HG03457 (cell line): Measurements from ENCODE around the gene PIP5K1B.

Source experiments
- ATAC-seq: cut with Tn5 transposase; IDR thresholded peaks from one replicate; pipeline ENCODE4 v1.9.1; 2021; ENCODE audit warnings: moderate number of reproducible peaks; ENCODE audit not compliant: unreplicated experiment

PIP5K1B gene

GRCh38 chr9:68844157-68844556, 139.1 kb downstream of the PIP5K1B start:
- ATAC-seq: no peak

GRCh38 chr9:68844631-68845612, 139.9 kb downstream of the PIP5K1B start:
- ATAC-seq: no peak

- no peak for ATAC-seq
Observed at GRCh38 chr9:68847765-68848164, 142.7 kb downstream of the PIP5K1B start.

- no peak for ATAC-seq
Observed at GRCh38 chr9:68851657-68852056, 146.6 kb downstream of the PIP5K1B start.

- ATAC-seq: no peak
Observed at GRCh38 chr9:68852941-68853340, 147.9 kb downstream of the PIP5K1B start.

GRCh38 chr9:68859347-68859746, 154.3 kb downstream of the PIP5K1B start:
- no peak for ATAC-seq

GRCh38 chr9:68860419-68860818, 155.4 kb downstream of the PIP5K1B start:
- no peak for ATAC-seq

- no peak for ATAC-seq
Observed at GRCh38 chr9:68861436-68861835, 156.4 kb downstream of the PIP5K1B start.

- no peak for ATAC-seq
Observed at GRCh38 chr9:68867066-68867465, 162.0 kb downstream of the PIP5K1B start.

- ATAC-seq: no peak
Observed at GRCh38 chr9:68869022-68869421, 164.0 kb downstream of the PIP5K1B start.

GRCh38 chr9:68870086-68870485, 165.0 kb downstream of the PIP5K1B start:
- no peak for ATAC-seq

GRCh38 chr9:68871236-68871635, 166.2 kb downstream of the PIP5K1B start:
- ATAC-seq: no peak

GRCh38 chr9:68872026-68872501, 167.0 kb downstream of the PIP5K1B start:
- ATAC-seq: no peak

- ATAC-seq: no peak
Observed at GRCh38 chr9:68873179-68873578, 168.1 kb downstream of the PIP5K1B start.

GRCh38 chr9:68876273-68876672, 171.2 kb downstream of the PIP5K1B start:
- no peak for ATAC-seq

- ATAC-seq: no peak
Observed at GRCh38 chr9:68876681-68877080, 171.6 kb downstream of the PIP5K1B start.

- no peak for ATAC-seq
Observed at GRCh38 chr9:68877219-68877618, 172.2 kb downstream of the PIP5K1B start.

- no peak for ATAC-seq
Observed at GRCh38 chr9:68878450-68878849, 173.4 kb downstream of the PIP5K1B start.

- no peak for ATAC-seq
Observed at GRCh38 chr9:68883224-68883623, 178.2 kb downstream of the PIP5K1B start.

- no peak for ATAC-seq
Observed at GRCh38 chr9:68887232-68887631, 182.2 kb downstream of the PIP5K1B start.

GRCh38 chr9:68894502-68894901, 189.5 kb downstream of the PIP5K1B start:
- ATAC-seq: no peak

- ATAC-seq: peak; percentile 86
Observed at GRCh38 chr9:68895741-68896478, 190.9 kb downstream of the PIP5K1B start.
